GM23338 (cell line): Measurements from ENCODE around the gene BCL11B. TPM values are rescaled to one million over a fixed set of nuclear protein-coding genes. Genes with fewer than 3 reads are reported as not detected.

Experiments
- ATAC-seq: fragments of 200-7000 bp; cut with Tn5 transposase; 3 replicates; pipeline ENCODE4 v1.9.1; 2020
- DNase-seq: peaks from one replicate; pipeline ENCODE4 v3.0.0-alpha.2; 2015; ENCODE audit warnings: low spot score
- H2AFZ ChIP-seq: fragments of 200-600 bp; sonication (generic); 2 replicates; pipeline ENCODE4 v1.8.0; 2016; ENCODE audit warnings: antibody characterized with exemption, mild to moderate bottlenecking, moderate library complexity
- H3F3A ChIP-seq: fragments of 200-600 bp; sonication (generic); replicated peaks from 2 replicates; pipeline ENCODE4 v1.8.0; 2017; ENCODE audit warnings: antibody characterized with exemption, mixed run types, low read depth
- H3K27ac ChIP-seq: fragments of 200-600 bp; sonication (generic); 2 replicates; pipeline ENCODE4 v1.6.1; 2016; ENCODE audit warnings: low read depth
- H3K27me3 ChIP-seq: fragments of 200-600 bp; sonication (generic); 2 replicates; pipeline ENCODE4 v1.8.0; 2016; ENCODE audit warnings: mild to moderate bottlenecking, mixed run types, moderate library complexity; ENCODE audit not compliant: insufficient read depth
- H3K36me3 ChIP-seq: fragments of 200-600 bp; sonication (generic); 2 replicates; pipeline ENCODE4 v1.8.0; 2016; ENCODE audit warnings: mild to moderate bottlenecking; ENCODE audit not compliant: insufficient read depth
- H3K4me1 ChIP-seq: fragments of 200-600 bp; sonication (generic); 2 replicates; pipeline ENCODE4 v1.8.0; 2016; ENCODE audit warnings: mild to moderate bottlenecking, moderate library complexity; ENCODE audit not compliant: insufficient read depth
- H3K4me2 ChIP-seq: fragments of 200-600 bp; sonication (generic); 2 replicates; pipeline ENCODE4 v1.7.1; 2017; ENCODE audit warnings: mixed run types
- H3K4me3 ChIP-seq: fragments of 200-600 bp; sonication (generic); 2 replicates; pipeline ENCODE4 v1.6.1; 2016; ENCODE audit warnings: mixed run types
- H3K79me2 ChIP-seq: fragments of 200-600 bp; sonication (generic); replicated peaks from 2 replicates; pipeline ENCODE4 v1.8.0; 2017; ENCODE audit warnings: mild to moderate bottlenecking; ENCODE audit not compliant: insufficient read depth
- H3K9me2 ChIP-seq: fragments of 200-600 bp; sonication (generic); 2 replicates; pipeline ENCODE4 v1.8.0; 2017; ENCODE audit not compliant: insufficient read depth
- H4K20me1 ChIP-seq: fragments of 200-600 bp; sonication (generic); replicated peaks from 2 replicates; pipeline ENCODE4 v1.8.0; 2017; ENCODE audit warnings: mild to moderate bottlenecking; ENCODE audit not compliant: insufficient read depth
- H3K27ac Mint-ChIP-seq: 2 replicates; pipeline ENCODE4 v1.8.0; 2020; ENCODE audit warnings: inconsistent platforms, mild to moderate bottlenecking, moderate library complexity, mixed read lengths
- H3K27me3 Mint-ChIP-seq: 3 replicates; pipeline ENCODE4 v1.8.0; 2022; ENCODE audit warnings: low read depth, mild to moderate bottlenecking, moderate library complexity, mixed read lengths, inconsistent platforms; ENCODE audit not compliant: insufficient read depth, poor library complexity
- H3K36me3 Mint-ChIP-seq: 3 replicates; pipeline ENCODE4 v1.8.0; 2021; ENCODE audit warnings: low read depth, mild to moderate bottlenecking, inconsistent platforms, moderate library complexity, mixed read lengths
- H3K4me1 Mint-ChIP-seq: 3 replicates; pipeline ENCODE4 v1.8.0; 2020; ENCODE audit warnings: mild to moderate bottlenecking, inconsistent platforms, mixed read lengths
- H3K4me3 Mint-ChIP-seq: 3 replicates; pipeline ENCODE4 v1.8.0; 2021; ENCODE audit warnings: moderate library complexity, mild to moderate bottlenecking, inconsistent platforms, mixed read lengths
- H3K9me3 Mint-ChIP-seq: 3 replicates; pipeline ENCODE4 v1.8.0; 2020; ENCODE audit warnings: moderate library complexity, mild to moderate bottlenecking, inconsistent platforms, mixed read lengths
- CREB1 ChIP-seq: fragments of 250-450 bp; sonication (Bioruptor Pico); IDR thresholded peaks from 2 replicates; pipeline ENCODE4 v1.5.0; 2020; ENCODE audit warnings: low read depth, mild to moderate bottlenecking, moderate library complexity
- EZH2 ChIP-seq: fragments of 200-600 bp; sonication (generic); IDR thresholded peaks from one replicate; pipeline ENCODE4 v1.8.0; 2017; ENCODE audit warnings: antibody characterized with exemption, mild to moderate bottlenecking, low read depth; ENCODE audit not compliant: unreplicated experiment
- JUNB ChIP-seq: IDR thresholded peaks from one replicate; pipeline ENCODE4 v1.6.1; 2016; ENCODE audit warnings: antibody characterized with exemption; ENCODE audit not compliant: unreplicated experiment
- NANOG ChIP-seq: IDR thresholded peaks from 2 replicates; pipeline ENCODE4 v1.6.1; 2016; ENCODE audit warnings: antibody characterized with exemption, borderline replicate concordance
- POLR2AphosphoS5 ChIP-seq: IDR thresholded peaks from 2 replicates; pipeline ENCODE4 v1.6.1; 2016; ENCODE audit warnings: antibody characterized with exemption, low read depth
- STAT1 ChIP-seq: IDR thresholded peaks from one replicate; pipeline ENCODE4 v1.6.1; 2016; ENCODE audit warnings: antibody characterized with exemption; ENCODE audit not compliant: unreplicated experiment
- ZNF331 ChIP-seq: fragments of 250-450 bp; sonication (Bioruptor Pico); IDR thresholded peaks from 2 replicates; pipeline ENCODE4 v1.5.0; 2020; ENCODE audit warnings: low read depth, mild to moderate bottlenecking, moderate library complexity
- polyA plus RNA-seq: library from polyadenylated mRNA; unstranded; fragments of >200 nt; fragmentation: Nextera tagmentation; extraction: Ambion mirVana; gene quantifications from 2 replicates; pipeline ENCODE4 v1.2.1, GENCODE V29; 2016
- total RNA-seq: library from RNA; depleted of rRNA; stranded (reverse); fragments of >200 nt; shearing (Covaris generic); gene quantifications from 2 replicates; pipeline ENCODE4 v1.2.3, GENCODE V29; 2014
- TF ChIP-seq, protein P1 (sequence below), 2 experiments: fragments of 200-600 bp in 1 of 2; sonication (generic) in 1 of 2; conservative IDR thresholded peaks; 2 replicates each; pipeline versions ENCODE4 v1.5.1 to v1.6.1; 2016 to 2017; ENCODE audit warnings: antibody characterized with exemption in 2 of 2, low read depth in 2 of 2, mild to moderate bottlenecking in 2 of 2, moderate library complexity in 1 of 2
- TF ChIP-seq, protein P2 (sequence below): IDR thresholded peaks from 2 replicates; pipeline ENCODE4 v1.6.1; 2016; ENCODE audit warnings: antibody characterized with exemption

Gene BCL11B
- total and polyA plus RNA-seq, 2 experiments from 2014 or later = 2.4 to 6.7 TPM

DNA sequence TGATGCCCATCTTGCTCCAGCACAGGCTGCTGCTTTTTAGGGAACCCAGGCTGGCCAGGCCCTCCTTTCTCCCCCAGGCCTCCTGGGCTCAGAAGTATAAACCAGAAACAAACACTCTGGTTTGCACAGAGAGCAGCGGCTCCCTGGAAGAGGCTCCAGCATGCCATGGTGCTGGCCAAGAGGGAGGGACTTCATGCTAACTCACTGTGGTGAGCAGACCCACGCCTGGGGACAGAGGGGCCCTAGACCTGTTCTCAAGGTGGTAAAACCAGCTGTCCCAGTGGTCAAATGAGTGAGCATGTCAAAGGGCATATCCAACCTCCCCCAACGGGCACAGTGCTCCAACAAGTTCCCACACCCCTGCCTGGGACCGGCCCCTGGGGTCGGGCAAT lies 15.5 kb downstream of the BCL11B start:
- Histone ChIP-seq H3K27me3 (no peaks in the 10 kb centered on the region), H3K27ac (no peak overlapping the region), H3K36me3 (no peaks in the 10 kb centered on the region), H3K9me2 (no peaks in the 10 kb centered on the region), H3K4me2 (no peak overlapping the region), H3K79me2 (peaks cover 97% of the 10 kb centered on the region), H3K4me3 (no peak overlapping the region), H3K4me1 (peaks cover 67% of the 10 kb centered on the region), H4K20me1 (0 out of 2 replicates have a peak, but pooled peaks cover 4% of the 10 kb centered on the region), H3F3A (0 out of 2 replicates have a peak, but pooled peaks cover 2% of the 10 kb centered on the region), H2AFZ (no peak overlapping the region)
- Mint-ChIP-seq H3K4me1 (peaks cover 64% of the 10 kb centered on the region), H3K36me3 (peaks cover 8% of the 10 kb centered on the region; the same call in 1 of the 3 replicates), H3K27me3 (no peaks in the 10 kb centered on the region), H3K9me3 (no peaks in the 10 kb centered on the region), H3K27ac (no peak overlapping the region), H3K4me3 (no peak overlapping the region)
- TF ChIP-seq EZH2 (no peak), STAT1 (no peak), POLR2AphosphoS5 (no peak), CREB1 (no peak), ZNF331 (CRISPR knock-in tag) (no peak)
- no peak for ATAC-seq
- no peak for DNase-seq

- TF ChIP-seq CREB1 = no peak
- no peaks in the 10 kb centered on the region for H3K27me3 ChIP-seq
- H3K4me2 ChIP-seq = no peak overlapping the region
- H3K4me1 ChIP-seq = peaks cover 61% of the 10 kb centered on the region
- no peaks in the 10 kb centered on the region for H3K36me3 ChIP-seq
- no peak overlapping the region for H2AFZ ChIP-seq
- H3K9me2 ChIP-seq = no peaks in the 10 kb centered on the region
- Mint-ChIP-seq H3K9me3 (no peaks in the 10 kb centered on the region), H3K27ac (0 out of 2 replicates have a peak overlapping the region, but pooled peaks have one; percentile 40), H3K4me3 (no peak overlapping the region), H3K27me3 (peaks cover 1% of the 10 kb centered on the region), H3K4me1 (peaks cover 62% of the 10 kb centered on the region), H3K36me3 (peaks cover 8% of the 10 kb centered on the region; the same call in 2 of the 3 replicates)
- H3K79me2 ChIP-seq = peaks cover 97% of the 10 kb centered on the region
- no peak overlapping the region for H3K4me3 ChIP-seq
- ATAC-seq (no peak), DNase-seq (peak; percentile 35)
- 0 out of 2 replicates have a peak, but pooled peaks cover 4% of the 10 kb centered on the region for H4K20me1 ChIP-seq
- H3F3A ChIP-seq = no peaks in the 10 kb centered on the region
- 0 out of 2 replicates have a peak overlapping the region, but pooled peaks have one; percentile 29 for H3K27ac ChIP-seq
Measured at GRCh38 chr14:99255621-99256482, 16.1 kb downstream of the BCL11B start.

DNA sequence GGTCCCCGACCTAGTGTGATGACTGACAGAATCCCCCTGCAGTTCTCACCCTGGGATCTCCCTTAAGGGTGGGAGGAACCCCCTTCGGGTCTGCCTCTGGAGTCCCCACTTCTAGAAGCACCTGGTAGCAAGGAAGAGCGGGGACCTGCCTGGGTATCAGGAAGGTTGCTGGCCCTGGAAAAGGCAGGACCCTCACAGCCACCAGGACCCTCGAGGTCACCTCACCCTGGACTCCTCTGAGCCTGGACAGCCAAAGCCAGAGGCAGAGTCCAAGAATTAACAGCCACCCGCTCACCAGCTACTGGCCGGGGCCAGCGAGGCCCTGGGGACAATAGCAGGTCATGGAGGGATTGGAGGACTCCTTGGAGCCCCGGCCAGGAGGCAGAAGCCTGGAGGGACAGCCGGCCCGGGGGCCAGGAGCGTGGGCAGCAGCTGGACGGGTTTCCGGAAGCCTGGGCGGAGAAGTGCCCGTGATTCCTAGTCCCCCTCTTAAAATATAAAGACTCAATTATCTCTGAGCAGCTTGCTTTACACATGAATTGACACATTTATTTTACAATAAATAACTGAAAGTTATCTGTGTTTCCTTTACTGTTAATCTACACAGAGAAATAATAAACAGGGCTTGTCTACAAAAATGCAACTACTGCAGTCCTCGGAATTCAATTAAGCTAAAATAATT lies 17.5 kb downstream of the BCL11B start:
- ATAC-seq = no peak
- no peak overlapping the region; the same call in 1 of the 2 replicates for H3K27ac Mint-ChIP-seq
- no peaks in the 10 kb centered on the region for H3K9me2 ChIP-seq
- no peak overlapping the region for H3K4me3 ChIP-seq
- H3K27me3 Mint-ChIP-seq = peaks cover 3% of the 10 kb centered on the region
- H4K20me1 ChIP-seq = peaks cover 4% of the 10 kb centered on the region; the same call in 1 of the 2 replicates
- H3K36me3 ChIP-seq = no peaks in the 10 kb centered on the region
- H2AFZ ChIP-seq = no peak overlapping the region
- H3K4me3 Mint-ChIP-seq = no peak overlapping the region
- H3K9me3 Mint-ChIP-seq = no peaks in the 10 kb centered on the region
- peaks cover 96% of the 10 kb centered on the region for H3K79me2 ChIP-seq
- H3K4me1 ChIP-seq = peaks cover 47% of the 10 kb centered on the region
- no peaks in the 10 kb centered on the region for H3K27me3 ChIP-seq
- no peaks in the 10 kb centered on the region for H3F3A ChIP-seq
- peaks cover 53% of the 10 kb centered on the region for H3K4me1 Mint-ChIP-seq
- H3K27ac ChIP-seq = no peak overlapping the region
- TF ChIP-seq, protein P1, sequence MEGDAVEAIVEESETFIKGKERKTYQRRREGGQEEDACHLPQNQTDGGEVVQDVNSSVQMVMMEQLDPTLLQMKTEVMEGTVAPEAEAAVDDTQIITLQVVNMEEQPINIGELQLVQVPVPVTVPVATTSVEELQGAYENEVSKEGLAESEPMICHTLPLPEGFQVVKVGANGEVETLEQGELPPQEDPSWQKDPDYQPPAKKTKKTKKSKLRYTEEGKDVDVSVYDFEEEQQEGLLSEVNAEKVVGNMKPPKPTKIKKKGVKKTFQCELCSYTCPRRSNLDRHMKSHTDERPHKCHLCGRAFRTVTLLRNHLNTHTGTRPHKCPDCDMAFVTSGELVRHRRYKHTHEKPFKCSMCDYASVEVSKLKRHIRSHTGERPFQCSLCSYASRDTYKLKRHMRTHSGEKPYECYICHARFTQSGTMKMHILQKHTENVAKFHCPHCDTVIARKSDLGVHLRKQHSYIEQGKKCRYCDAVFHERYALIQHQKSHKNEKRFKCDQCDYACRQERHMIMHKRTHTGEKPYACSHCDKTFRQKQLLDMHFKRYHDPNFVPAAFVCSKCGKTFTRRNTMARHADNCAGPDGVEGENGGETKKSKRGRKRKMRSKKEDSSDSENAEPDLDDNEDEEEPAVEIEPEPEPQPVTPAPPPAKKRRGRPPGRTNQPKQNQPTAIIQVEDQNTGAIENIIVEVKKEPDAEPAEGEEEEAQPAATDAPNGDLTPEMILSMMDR (conservative IDR thresholded peaks at IDR 0.05; ENCODE audit: low read depth in 2 of 2) = no peak
- TF ChIP-seq, protein P2, sequence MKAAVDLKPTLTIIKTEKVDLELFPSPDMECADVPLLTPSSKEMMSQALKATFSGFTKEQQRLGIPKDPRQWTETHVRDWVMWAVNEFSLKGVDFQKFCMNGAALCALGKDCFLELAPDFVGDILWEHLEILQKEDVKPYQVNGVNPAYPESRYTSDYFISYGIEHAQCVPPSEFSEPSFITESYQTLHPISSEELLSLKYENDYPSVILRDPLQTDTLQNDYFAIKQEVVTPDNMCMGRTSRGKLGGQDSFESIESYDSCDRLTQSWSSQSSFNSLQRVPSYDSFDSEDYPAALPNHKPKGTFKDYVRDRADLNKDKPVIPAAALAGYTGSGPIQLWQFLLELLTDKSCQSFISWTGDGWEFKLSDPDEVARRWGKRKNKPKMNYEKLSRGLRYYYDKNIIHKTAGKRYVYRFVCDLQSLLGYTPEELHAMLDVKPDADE = no peak
- TF ChIP-seq STAT1 = no peak
- no peak for TF ChIP-seq NANOG
- no peak for TF ChIP-seq JUNB
- no peak overlapping the region for H3K4me2 ChIP-seq
- H3K36me3 Mint-ChIP-seq = peaks cover 10% of the 10 kb centered on the region; the same call in 2 of the 3 replicates
- DNase-seq = no peak
